B cell (primary cell): ENCODE results near the gene RABEPK.

ENCODE experiments used
- EZH2 ChIP-seq: IDR thresholded peaks from 2 replicates; pipeline ENCODE4 v1.6.1; 2012; ENCODE audit warnings: borderline replicate concordance, low read depth, mild to moderate bottlenecking, moderate library complexity, low read length; ENCODE audit not compliant: insufficient read depth, poor library complexity, severe bottlenecking
- TF ChIP-seq, protein P1 (sequence below): fragments of 200-600 bp; IDR thresholded peaks from one replicate; pipeline ENCODE4 v1.8.0; 2022; ENCODE audit warnings: antibody characterized with exemption, mild to moderate bottlenecking

DNA sequence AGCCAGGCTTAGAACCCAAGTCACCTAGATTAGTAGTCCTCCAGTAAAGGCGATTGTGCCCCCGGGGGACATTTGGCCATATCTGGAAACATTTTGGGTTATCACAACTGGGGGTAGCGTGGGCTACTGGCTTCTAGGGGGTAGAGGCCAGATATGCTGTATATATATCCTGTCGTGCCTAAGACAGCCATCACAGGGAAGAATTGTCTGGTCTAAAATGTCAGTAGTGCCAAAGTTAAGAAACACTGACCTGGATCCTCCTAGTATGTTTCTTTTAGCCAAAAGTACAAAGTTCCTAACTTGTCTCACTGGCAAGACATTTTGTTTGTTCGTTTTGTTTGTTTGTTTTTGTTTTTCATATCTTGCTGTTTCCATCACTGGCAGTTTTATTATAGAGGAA lies 13.8 kb downstream of the RABEPK start:
- TF ChIP-seq, protein P1, sequence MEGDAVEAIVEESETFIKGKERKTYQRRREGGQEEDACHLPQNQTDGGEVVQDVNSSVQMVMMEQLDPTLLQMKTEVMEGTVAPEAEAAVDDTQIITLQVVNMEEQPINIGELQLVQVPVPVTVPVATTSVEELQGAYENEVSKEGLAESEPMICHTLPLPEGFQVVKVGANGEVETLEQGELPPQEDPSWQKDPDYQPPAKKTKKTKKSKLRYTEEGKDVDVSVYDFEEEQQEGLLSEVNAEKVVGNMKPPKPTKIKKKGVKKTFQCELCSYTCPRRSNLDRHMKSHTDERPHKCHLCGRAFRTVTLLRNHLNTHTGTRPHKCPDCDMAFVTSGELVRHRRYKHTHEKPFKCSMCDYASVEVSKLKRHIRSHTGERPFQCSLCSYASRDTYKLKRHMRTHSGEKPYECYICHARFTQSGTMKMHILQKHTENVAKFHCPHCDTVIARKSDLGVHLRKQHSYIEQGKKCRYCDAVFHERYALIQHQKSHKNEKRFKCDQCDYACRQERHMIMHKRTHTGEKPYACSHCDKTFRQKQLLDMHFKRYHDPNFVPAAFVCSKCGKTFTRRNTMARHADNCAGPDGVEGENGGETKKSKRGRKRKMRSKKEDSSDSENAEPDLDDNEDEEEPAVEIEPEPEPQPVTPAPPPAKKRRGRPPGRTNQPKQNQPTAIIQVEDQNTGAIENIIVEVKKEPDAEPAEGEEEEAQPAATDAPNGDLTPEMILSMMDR: no peak
- no peak for TF ChIP-seq EZH2
